ENCODE results near the gene CD27.

GRCh38 chr12:6416596-6416995 is 28.2 kb upstream of the CD27 start:
- TF ChIP-seq CTCF (IDR thresholded peaks at IDR 0.05; ENCODE audit: low read length) (no peak), EZH2 (optimal IDR thresholded peaks at IDR 0.05; ENCODE audit: low read depth, low read length) (no peak)
